ENCODE measurements around the gene CSF1. TPM values are rescaled to one million over a fixed set of nuclear protein-coding genes. Genes with fewer than 3 reads are reported as not detected.

CSF1 gene
- total and polyA plus RNA-seq, 2 donors (not counting 3 experiments of a cell fraction or from before 2014, with no cell fraction given) = 24.5 to 28.9 TPM

GRCh38 chr1:109922326-109922725, 11.7 kb downstream of the CSF1 start:
- H3K9ac ChIP-seq (replicated peaks; ENCODE audit: extremely low read depth, insufficient read depth, low read length) = no peak overlapping the region
- H2AFZ ChIP-seq (ENCODE audit: low read depth, low read length) = no peak overlapping the region
- H3K9me1 ChIP-seq (replicated peaks; ENCODE audit: control insufficient read depth, extremely low read depth, insufficient read depth, low read length) = no peaks in the 10 kb centered on the region
- intact Hi-C loops (cut with micrococcal nuclease) (no loop called here), dilution Hi-C loops (cut with MboI; ENCODE audit: extremely low pct_ligation_motif_present, low sequenced_read_pairs) (no loop called here)
- BruUV-seq (replicated peaks) = no TSS peak
- CTCF ChIA-PET = interaction anchor here (1.4 to 10.4 kb wide), 3 partner anchors 54 to 131 kb away, joined by 3 to 90 read pairs (median 37); partner anchors contain the start of gene AHCYL1
- H3K9me3 ChIP-seq (replicated peaks; ENCODE audit: control insufficient read depth, insufficient read depth, low read length) = no peaks in the 10 kb centered on the region
- POLR2A ChIA-PET = interaction anchor here (1.7 kb wide), 1 partner anchor 62 kb away, joined by 4 read pairs; the partner anchor contains the start of gene AHCYL1
- TF ChIP-seq MYC (IDR thresholded peaks at IDR 0.05; ENCODE audit: low read depth, low read length) = no peak
- no peak for TF ChIP-seq EZH2 (IDR thresholded peaks at IDR 0.05; ENCODE audit: borderline replicate concordance, low read depth, low read length, severe bottlenecking)
- TF ChIP-seq JUN (IDR thresholded peaks at IDR 0.05; ENCODE audit: borderline replicate concordance, insufficient read depth, insufficient read length, low read depth) = no peak
- TF ChIP-seq FOS (IDR thresholded peaks at IDR 0.05; ENCODE audit: borderline replicate concordance, insufficient read depth, low read length) = no peak
- no peak for TF ChIP-seq MAX (IDR thresholded peaks at IDR 0.05; ENCODE audit: insufficient read depth, insufficient read length)
- no peak for TF ChIP-seq GATA2 (IDR thresholded peaks at IDR 0.05; ENCODE audit: insufficient read depth, insufficient read length, low read depth, low read length)
- TF ChIP-seq POLR2AphosphoS5 (IDR thresholded peaks at IDR 0.05; ENCODE audit: insufficient read depth, low read depth, low read length) = no peak
- TF ChIP-seq CTCF (IDR thresholded peaks at IDR 0.05; ENCODE audit: extremely low read depth in 1 of 2, insufficient read depth in 1 of 2, low read depth in 1 of 2, low read length in 2 of 2) = no peak
- TF ChIP-seq POLR2A (IDR thresholded peaks at IDR 0.05; ENCODE audit: low read depth, low read length) = no peak
- peaks cover 6 to 47% of the 10 kb centered on the region in 2 experiments for H3K36me3 ChIP-seq (ENCODE audit: control insufficient read depth in 2 of 2, extremely low read depth in 1 of 2, insufficient read depth in 2 of 2, low read length in 2 of 2)
- H3K27ac ChIP-seq (ENCODE audit: insufficient read depth, low read depth, low read length) = no peak overlapping the region
- no peak for DNase-seq (ENCODE audit: low read depth, low spot score)
- no peaks in the 10 kb centered on the region for H3K27me3 ChIP-seq (ENCODE audit: control insufficient read depth in 2 of 2, insufficient read depth in 2 of 2, low read length in 2 of 2)
- no peaks in the 10 kb centered on the region for H3K79me2 ChIP-seq (ENCODE audit: control insufficient read depth, insufficient read depth, low read length)
- peaks cover 3% of the 10 kb centered on the region for H3K4me1 ChIP-seq (ENCODE audit: control insufficient read depth, extremely low read depth, insufficient read depth, low read length)
- H3K4me2 ChIP-seq (ENCODE audit: insufficient read depth, low read length) = no peak overlapping the region
- no peak for FAIRE-seq
- H3K4me3 ChIP-seq (replicated peaks in 1 of 3; ENCODE audit: insufficient read depth in 1 of 3, low read depth in 1 of 3, low read length in 3 of 3) = no peak overlapping the region
- H4K20me1 ChIP-seq (replicated peaks; ENCODE audit: control insufficient read depth, extremely low read depth, insufficient read depth, low read length) = no peaks in the 10 kb centered on the region
